Ovary (tissue), 3 donors: ENCODE results near the gene CST3.

Source experiments
- EP300 ChIP-seq: sonication (generic); formaldehyde crosslinking; IDR thresholded peaks from one replicate; pipeline ENCODE4 v1.6.1; 2017; ENCODE audit warnings: antibody characterized with exemption
- POLR2A ChIP-seq: fragments of 450-650 bp; IDR thresholded peaks from one replicate; pipeline ENCODE4 v1.6.1; 2017; ENCODE audit warnings: antibody characterized with exemption, mild to moderate bottlenecking, moderate library complexity
- TF ChIP-seq, protein P1 (sequence below), 3 donors: fragments of 450-650 bp in 2 of 3; fragments of 200-600 bp in 1 of 3; IDR thresholded peaks; one replicate each; pipeline versions ENCODE4 v1.5.1 to v1.8.0; 2016 to 2022; ENCODE audit warnings: antibody characterized with exemption in 3 of 3, mild to moderate bottlenecking in 1 of 3
- donor health status: DM: no; HTN: no; CAD: no.

DNA sequence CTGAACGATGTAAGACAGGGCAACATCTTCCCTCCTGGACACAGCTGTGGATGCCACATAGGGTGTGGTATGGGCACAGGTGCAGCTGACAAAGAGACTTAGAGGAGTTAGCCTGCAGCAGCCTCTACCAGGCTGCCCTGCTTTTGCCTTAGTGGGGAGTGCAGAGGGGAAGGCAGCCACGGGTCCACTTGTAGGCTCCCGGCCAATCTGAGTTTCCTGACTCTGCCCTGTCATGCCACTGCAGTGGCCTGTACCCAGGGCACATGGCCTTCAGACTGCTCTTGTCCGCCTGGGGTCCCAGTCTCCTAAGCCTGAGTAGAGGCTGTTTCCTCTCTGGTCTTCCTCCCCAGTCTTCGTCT lies 52.3 kb downstream of the CST3 start:
- no peak for TF ChIP-seq EP300
- TF ChIP-seq, protein P1, sequence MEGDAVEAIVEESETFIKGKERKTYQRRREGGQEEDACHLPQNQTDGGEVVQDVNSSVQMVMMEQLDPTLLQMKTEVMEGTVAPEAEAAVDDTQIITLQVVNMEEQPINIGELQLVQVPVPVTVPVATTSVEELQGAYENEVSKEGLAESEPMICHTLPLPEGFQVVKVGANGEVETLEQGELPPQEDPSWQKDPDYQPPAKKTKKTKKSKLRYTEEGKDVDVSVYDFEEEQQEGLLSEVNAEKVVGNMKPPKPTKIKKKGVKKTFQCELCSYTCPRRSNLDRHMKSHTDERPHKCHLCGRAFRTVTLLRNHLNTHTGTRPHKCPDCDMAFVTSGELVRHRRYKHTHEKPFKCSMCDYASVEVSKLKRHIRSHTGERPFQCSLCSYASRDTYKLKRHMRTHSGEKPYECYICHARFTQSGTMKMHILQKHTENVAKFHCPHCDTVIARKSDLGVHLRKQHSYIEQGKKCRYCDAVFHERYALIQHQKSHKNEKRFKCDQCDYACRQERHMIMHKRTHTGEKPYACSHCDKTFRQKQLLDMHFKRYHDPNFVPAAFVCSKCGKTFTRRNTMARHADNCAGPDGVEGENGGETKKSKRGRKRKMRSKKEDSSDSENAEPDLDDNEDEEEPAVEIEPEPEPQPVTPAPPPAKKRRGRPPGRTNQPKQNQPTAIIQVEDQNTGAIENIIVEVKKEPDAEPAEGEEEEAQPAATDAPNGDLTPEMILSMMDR (IDR thresholded peaks at IDR 0.05), result no peak
- TF ChIP-seq POLR2A, result no peak
